Right lobe of liver (tissue), 4 donors: ENCODE data around the gene MATN1.

Experiments
- POLR2A ChIP-seq: fragments of 450-650 bp; IDR thresholded peaks from one replicate; pipeline ENCODE4 v1.6.1; 2017; ENCODE audit warnings: antibody characterized with exemption, mild to moderate bottlenecking
- TF ChIP-seq, protein P1 (sequence below), 4 donors: fragments of 200-600 bp in 3 of 4; fragments of 450-650 bp in 1 of 4; IDR thresholded peaks; one replicate each; pipeline versions ENCODE4 v1.5.1 to v1.8.0; 2016 to 2022; ENCODE audit warnings: antibody characterized with exemption in 4 of 4, mild to moderate bottlenecking in 2 of 4
- donor health status: DM: no; HTN: no; CAD: no.
- donor health status: DM: no; HTN: no; CAD: no.
- donor health status: DM: no; HTN: yes; CAD: no.

DNA sequence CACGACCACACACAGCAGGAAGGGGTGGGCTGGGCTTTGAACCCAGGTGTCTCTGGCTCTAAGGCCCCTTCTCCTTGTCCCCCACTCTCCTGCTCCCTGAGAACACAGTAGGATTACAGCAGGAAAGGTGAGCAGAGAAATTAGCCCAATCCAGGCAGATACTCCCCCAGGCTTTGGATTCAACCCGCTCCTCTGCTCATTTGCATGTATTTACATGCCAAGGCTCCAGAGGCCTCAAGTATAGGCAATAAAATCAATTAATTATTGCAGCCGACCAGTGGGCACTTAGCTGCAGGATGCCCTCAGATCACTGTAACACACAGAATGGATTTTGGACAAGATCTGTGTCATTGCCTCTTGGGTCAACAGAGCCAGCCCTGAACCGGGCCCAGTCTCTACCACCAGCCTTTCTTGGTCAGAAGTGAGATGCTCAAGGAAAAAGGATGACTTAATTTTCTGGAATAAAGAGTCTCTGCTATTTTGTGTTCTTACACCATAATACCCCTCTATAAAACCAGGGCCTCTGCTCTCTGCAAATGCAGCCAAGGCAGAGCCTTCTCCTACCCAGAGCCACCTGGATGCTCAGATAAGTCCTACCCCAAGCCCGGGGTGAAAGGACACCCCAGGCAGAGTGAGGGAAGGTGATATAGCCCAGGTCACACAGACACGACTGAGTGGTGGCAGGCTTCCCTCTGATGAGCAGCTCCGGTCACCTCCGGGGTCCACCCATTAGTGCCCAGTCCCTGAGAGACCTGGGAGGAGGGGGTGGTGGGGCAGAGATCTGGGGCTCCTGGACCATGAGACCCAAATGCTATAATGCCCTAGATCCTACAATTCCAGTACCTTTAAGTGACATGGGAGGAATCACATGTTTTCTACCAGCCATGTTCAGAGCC, 28.9 kb downstream of the MATN1 start:
- TF ChIP-seq POLR2A: no peak
- TF ChIP-seq, protein P1, sequence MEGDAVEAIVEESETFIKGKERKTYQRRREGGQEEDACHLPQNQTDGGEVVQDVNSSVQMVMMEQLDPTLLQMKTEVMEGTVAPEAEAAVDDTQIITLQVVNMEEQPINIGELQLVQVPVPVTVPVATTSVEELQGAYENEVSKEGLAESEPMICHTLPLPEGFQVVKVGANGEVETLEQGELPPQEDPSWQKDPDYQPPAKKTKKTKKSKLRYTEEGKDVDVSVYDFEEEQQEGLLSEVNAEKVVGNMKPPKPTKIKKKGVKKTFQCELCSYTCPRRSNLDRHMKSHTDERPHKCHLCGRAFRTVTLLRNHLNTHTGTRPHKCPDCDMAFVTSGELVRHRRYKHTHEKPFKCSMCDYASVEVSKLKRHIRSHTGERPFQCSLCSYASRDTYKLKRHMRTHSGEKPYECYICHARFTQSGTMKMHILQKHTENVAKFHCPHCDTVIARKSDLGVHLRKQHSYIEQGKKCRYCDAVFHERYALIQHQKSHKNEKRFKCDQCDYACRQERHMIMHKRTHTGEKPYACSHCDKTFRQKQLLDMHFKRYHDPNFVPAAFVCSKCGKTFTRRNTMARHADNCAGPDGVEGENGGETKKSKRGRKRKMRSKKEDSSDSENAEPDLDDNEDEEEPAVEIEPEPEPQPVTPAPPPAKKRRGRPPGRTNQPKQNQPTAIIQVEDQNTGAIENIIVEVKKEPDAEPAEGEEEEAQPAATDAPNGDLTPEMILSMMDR (IDR thresholded peaks at IDR 0.05): no peak
